ENCODE measurements around the gene GGNBP2. TPM values are rescaled to one million over a fixed set of nuclear protein-coding genes. Genes with fewer than 3 reads are reported as not detected.
A peak's percentile ranks its signal among the peaks of the same experiment; 100 is the strongest.

GGNBP2 gene
- polyA plus RNA-seq, 1 of the 3 experiments (the other 2 are of a cell fraction): 79.3 TPM

GRCh38 chr17:36611345-36612072 lies 66.8 kb downstream of the GGNBP2 start:
- H3K9me3 ChIP-seq: no peaks in the 10 kb centered on the region
- DNase-seq: no peak
- H3K4me2 ChIP-seq: no peak overlapping the region
- no peak overlapping the region for H3K4me3 ChIP-seq (ENCODE audit: low read depth in 2 of 2, low read length in 1 of 2)
- no peak overlapping the region for H3K27ac ChIP-seq (ENCODE audit: low read depth in 2 of 2, low read length in 1 of 2)
- no peak for TF ChIP-seq SMC3 (IDR thresholded peaks at IDR 0.05; ENCODE audit: low read depth, low read length)
- 0 out of 2 replicates have a peak, but pooled peaks have one; percentile 8 for TF ChIP-seq FOSL2 (IDR thresholded peaks at IDR 0.05; ENCODE audit: borderline replicate concordance, low read depth)
- TF ChIP-seq USF1 (IDR thresholded peaks at IDR 0.05; ENCODE audit: borderline replicate concordance, low read depth): no peak
- TF ChIP-seq MAX (IDR thresholded peaks at IDR 0.05; ENCODE audit: low read depth): no peak
- no peak for TF ChIP-seq POLR2AphosphoS5 (IDR thresholded peaks at IDR 0.05; ENCODE audit: low read depth, low read length)
- TF ChIP-seq RXRA (IDR thresholded peaks at IDR 0.05; ENCODE audit: borderline replicate concordance, low read depth): no peak
- no peak for TF ChIP-seq TEAD4 (IDR thresholded peaks at IDR 0.05; ENCODE audit: borderline replicate concordance, insufficient read depth)
- TF ChIP-seq IRF3 (IDR thresholded peaks at IDR 0.05; ENCODE audit: low read depth, low read length): no peak
- no peak for TF ChIP-seq SIN3A (IDR thresholded peaks at IDR 0.05; ENCODE audit: borderline replicate concordance, low read depth, low read length)
- H4K20me1 ChIP-seq (ENCODE audit: insufficient read depth): no peaks in the 10 kb centered on the region
- 81% methylated on average over 9 of the region's 9 CpGs for WGBS (ENCODE audit: low lambda C conversion rate)
- no peaks in the 10 kb centered on the region for H3K9me2 ChIP-seq
- H3F3A ChIP-seq (replicated peaks; ENCODE audit: insufficient read depth): peaks cover 4% of the 10 kb centered on the region
- no peak overlapping the region for H3K9ac ChIP-seq
- 0 out of 2 replicates have a peak, but pooled peaks cover 1% of the 10 kb centered on the region for H3K79me2 ChIP-seq (ENCODE audit: insufficient read depth)
- no peaks in the 10 kb centered on the region for H3K27me3 ChIP-seq (ENCODE audit: insufficient read depth)
- no peaks in the 10 kb centered on the region for H3K36me3 ChIP-seq (replicated peaks in 1 of 2; ENCODE audit: control insufficient read depth in 1 of 2, insufficient read depth in 2 of 2, low read length in 1 of 2)
- ChIA-PET POLR2A (interaction anchor here (1.1 kb wide), 1 partner anchor 10 kb away, joined by 3 read pairs; the partner anchor contains the start of gene MRM1), CTCF (interaction anchor here (1.0 to 8.2 kb wide), 7 partner anchors 9 to 629 kb away, joined by 3 to 50 read pairs (median 4); partner anchors contain the start of gene MRM1)
- no peaks in the 10 kb centered on the region for H3K4me1 ChIP-seq (ENCODE audit: control insufficient read depth in 1 of 2, insufficient read depth in 2 of 2, low read depth in 1 of 2, low read length in 1 of 2)
- no peak overlapping the region for H2AFZ ChIP-seq (ENCODE audit: low read depth)

GRCh38 chr17:36612323-36612722 lies 67.6 kb downstream of the GGNBP2 start:
- ChIA-PET CTCF (interaction anchor here (0.9 to 8.2 kb wide), 4 partner anchors 10 to 761 kb away, joined by 3 to 50 read pairs (median 24); partner anchors contain the start of gene MRM1), POLR2A (no interaction called here)
- Histone ChIP-seq H4K20me1 (ENCODE audit: insufficient read depth) (no peaks in the 10 kb centered on the region), H3K27ac (ENCODE audit: low read depth in 2 of 2, low read length in 1 of 2) (no peak overlapping the region), H3K9me2 (no peaks in the 10 kb centered on the region), H3K36me3 (replicated peaks in 1 of 2; ENCODE audit: control insufficient read depth in 1 of 2, insufficient read depth in 2 of 2, low read length in 1 of 2) (no peaks in the 10 kb centered on the region), H3K4me2 (no peak overlapping the region), H3K9ac (no peak overlapping the region), H3K4me1 (ENCODE audit: control insufficient read depth in 1 of 2, insufficient read depth in 2 of 2, low read depth in 1 of 2, low read length in 1 of 2) (no peaks in the 10 kb centered on the region), H3K27me3 (ENCODE audit: insufficient read depth) (no peaks in the 10 kb centered on the region), H3K9me3 (no peaks in the 10 kb centered on the region), H3K79me2 (ENCODE audit: insufficient read depth) (no peaks in the 10 kb centered on the region), H3K4me3 (ENCODE audit: low read depth in 2 of 2, low read length in 1 of 2) (no peak overlapping the region), H3F3A (replicated peaks; ENCODE audit: insufficient read depth) (peaks cover 4% of the 10 kb centered on the region), H2AFZ (ENCODE audit: low read depth) (no peak overlapping the region)
- TF ChIP-seq CHD2 (IDR thresholded peaks at IDR 0.05; ENCODE audit: low read length, partially characterized antibody) (no peak), REST (IDR thresholded peaks at IDR 0.05; ENCODE audit: low read depth, low read length) (no peak), GABPA (IDR thresholded peaks at IDR 0.05; ENCODE audit: low read depth) (no peak), MEF2A (IDR thresholded peaks at IDR 0.05; ENCODE audit: borderline replicate concordance, low read depth) (no peak), RAD21 (IDR thresholded peaks at IDR 0.05; ENCODE audit: low read length) (no peak), IRF3 (IDR thresholded peaks at IDR 0.05; ENCODE audit: low read depth, low read length) (no peak), TEAD4 (IDR thresholded peaks at IDR 0.05; ENCODE audit: borderline replicate concordance, insufficient read depth) (no peak), POLR2AphosphoS5 (IDR thresholded peaks at IDR 0.05; ENCODE audit: low read depth, low read length) (no peak), RFX5 (IDR thresholded peaks at IDR 0.05; ENCODE audit: low read length) (no peak), GATA2 (CRISPR knock-in tag; IDR thresholded peaks at IDR 0.05) (no peak)
- no peak for DNase-seq
- WGBS (ENCODE audit: low lambda C conversion rate): 96% methylated on average over 3 of the region's 3 CpGs
